ENCODE data around the gene WSCD2. TPM values are rescaled to one million over a fixed set of nuclear protein-coding genes. Genes with fewer than 3 reads are reported as not detected.

Gene WSCD2
- total RNA-seq, 1 donor from 2014 or later = not detected

DNA sequence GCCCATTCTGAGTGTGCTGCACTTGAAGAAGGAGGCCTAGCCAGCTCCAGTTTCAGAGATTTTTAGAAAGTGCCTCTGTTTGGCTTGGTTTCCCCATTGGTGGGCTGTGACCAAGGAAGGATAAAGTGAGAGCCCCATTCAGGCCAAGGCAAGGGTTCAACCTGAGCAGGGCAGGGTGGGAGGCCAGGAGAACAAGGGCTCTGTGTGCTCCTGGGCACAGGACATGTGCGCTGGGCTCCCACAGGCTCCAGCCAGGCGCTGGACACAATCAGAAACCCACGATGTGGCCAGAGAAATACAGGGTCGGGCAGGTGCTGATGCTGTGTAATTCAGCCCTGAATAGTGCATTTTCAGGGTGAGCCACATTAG is 23.1 kb downstream of the WSCD2 start:
- DNase-seq (ENCODE audit: low spot score) (no peak), ATAC-seq (no peak)

GRCh38 chr12:108156717-108157116 is 27.6 kb downstream of the WSCD2 start:
- no peak for ATAC-seq

DNA sequence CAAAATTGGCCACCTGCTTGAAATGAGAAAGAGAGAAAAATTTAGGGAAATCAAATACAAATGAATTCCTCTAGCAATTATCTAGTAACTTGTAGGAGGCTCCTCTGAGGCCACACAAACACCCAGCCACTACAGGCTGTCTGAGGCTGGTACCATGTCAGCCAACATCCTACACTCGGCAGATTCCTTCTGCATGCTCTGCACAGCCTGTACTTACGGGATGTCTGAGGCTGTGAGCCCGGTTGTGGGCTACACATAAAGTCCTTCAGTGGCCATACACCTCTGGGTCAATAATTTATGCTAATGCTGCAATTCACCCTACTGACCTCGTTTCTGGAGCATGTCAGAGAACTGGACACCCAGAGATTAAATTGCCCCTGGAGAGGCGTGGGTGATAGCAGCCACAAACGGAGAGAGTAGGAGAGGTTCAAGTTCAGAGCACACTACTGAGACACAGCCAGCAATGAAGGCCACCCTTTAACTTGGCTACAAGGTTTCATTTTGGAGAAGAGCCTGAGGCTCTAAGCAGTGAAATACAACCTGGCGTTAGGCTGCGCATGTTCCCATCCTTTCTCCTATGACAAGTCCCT is 28.9 kb downstream of the WSCD2 start:
- ATAC-seq (no peak), DNase-seq (ENCODE audit: low spot score) (no peak)

More at GRCh38 chr12:108156717-108157116, 27.6 kb downstream of the WSCD2 start:
- DNase-seq (ENCODE audit: low spot score) = no peak

GRCh38 chr12:108162207-108162606 is 33.1 kb downstream of the WSCD2 start:
- ATAC-seq = no peak
- no peak for DNase-seq (ENCODE audit: low spot score)

DNA sequence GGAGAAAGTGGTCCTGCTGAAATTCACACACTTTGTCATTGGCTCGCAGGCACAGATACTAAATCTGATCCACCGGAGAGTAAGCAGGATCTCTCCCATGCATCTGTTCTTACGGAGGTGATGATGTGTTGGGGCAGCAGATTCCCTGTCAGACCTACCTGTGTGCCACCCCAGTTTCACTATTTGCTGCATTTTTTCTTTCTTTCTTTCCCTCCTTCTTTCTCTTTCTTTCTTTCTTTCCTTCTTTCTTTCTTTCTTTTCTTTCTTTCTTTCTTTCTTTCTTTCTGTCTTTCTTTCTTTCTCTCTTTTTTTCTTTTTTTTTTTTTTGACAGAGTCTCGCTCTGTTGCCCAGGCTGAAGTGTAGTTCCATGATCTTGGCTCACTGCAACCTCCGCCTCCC is 37.4 kb downstream of the WSCD2 start:
- ATAC-seq (no peak), DNase-seq (ENCODE audit: low spot score) (no peak)

DNA sequence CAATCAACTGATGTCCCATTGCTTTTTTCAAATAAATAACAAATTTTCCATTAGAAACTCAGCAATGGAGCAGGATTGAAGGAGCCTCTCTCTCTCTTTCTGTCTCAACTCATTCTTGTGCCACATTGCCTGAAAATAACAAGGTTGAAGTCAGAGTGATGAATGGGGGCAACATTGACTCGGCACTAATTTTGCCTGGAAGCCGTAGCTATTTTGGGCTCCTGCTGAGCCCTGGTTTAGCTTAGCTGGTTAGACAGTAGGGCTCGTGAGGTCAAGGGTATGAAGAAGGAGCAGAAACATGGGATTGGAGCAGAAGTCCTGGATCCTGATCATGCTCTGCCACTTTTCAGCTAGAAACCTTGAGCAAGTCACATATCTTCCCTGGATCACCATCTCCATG is 38.9 kb downstream of the WSCD2 start:
- DNase-seq (ENCODE audit: low spot score) = no peak
- no peak for ATAC-seq

- ATAC-seq (no peak), DNase-seq (ENCODE audit: low spot score) (no peak)
Measured at GRCh38 chr12:108169708-108170107, 40.6 kb downstream of the WSCD2 start.

- DNase-seq (ENCODE audit: low spot score) = no peak
- no peak for ATAC-seq
Measured at GRCh38 chr12:108170164-108170563, 41.1 kb downstream of the WSCD2 start.

GRCh38 chr12:108172033-108172432 is 42.9 kb downstream of the WSCD2 start:
- DNase-seq (ENCODE audit: low spot score) (no peak), ATAC-seq (no peak)

GRCh38 chr12:108173160-108173559 is 44.1 kb downstream of the WSCD2 start:
- ATAC-seq = no peak
- DNase-seq (ENCODE audit: low spot score) = no peak

- DNase-seq (ENCODE audit: low spot score) = no peak
- ATAC-seq = no peak
Measured at GRCh38 chr12:108173892-108174291, 44.8 kb downstream of the WSCD2 start.

DNA sequence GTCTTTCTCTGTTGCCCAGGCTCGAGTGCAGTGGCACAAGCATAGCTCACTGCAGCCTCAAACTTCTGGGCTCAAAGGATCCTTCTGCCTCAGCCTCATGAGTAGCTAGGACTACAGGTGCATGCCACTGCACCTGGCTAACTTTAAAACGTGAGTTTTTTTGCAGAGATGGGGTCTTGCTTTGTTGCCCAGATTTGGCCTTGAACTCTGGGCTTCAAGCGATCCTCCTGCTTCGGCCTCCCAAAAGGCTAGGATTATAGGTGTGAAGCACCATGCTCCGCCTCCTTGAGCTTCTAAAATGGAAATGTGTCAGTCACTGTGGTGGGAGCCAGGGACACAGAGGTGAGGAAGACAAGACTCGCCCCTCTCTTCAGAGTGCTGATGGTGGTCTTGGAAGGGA is 45.6 kb downstream of the WSCD2 start:
- ATAC-seq = no peak
- no peak for DNase-seq (ENCODE audit: low spot score)

GRCh38 chr12:108175310-108175709 is 46.2 kb downstream of the WSCD2 start:
- no peak for ATAC-seq
- no peak for DNase-seq (ENCODE audit: low spot score)

DNA sequence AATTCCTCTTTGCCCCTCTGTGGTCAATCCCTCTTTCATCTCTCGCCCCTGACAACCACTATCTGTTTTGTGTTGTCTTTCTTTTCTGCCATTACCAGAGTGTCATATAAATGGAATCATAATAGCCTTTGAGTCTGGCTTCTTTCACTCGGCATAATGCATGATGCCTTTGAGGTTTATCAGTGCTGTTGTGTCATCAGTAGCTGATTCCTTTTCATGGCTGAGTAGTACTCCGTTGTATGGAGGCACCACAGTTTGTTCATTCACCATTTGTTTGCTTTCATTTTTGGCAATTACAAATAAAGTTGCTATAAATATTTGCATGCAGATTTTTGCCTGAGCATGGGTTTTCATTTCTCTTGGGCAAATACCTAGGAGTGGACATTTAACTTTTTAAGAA is 47.2 kb downstream of the WSCD2 start:
- no peak for ATAC-seq
- DNase-seq (ENCODE audit: low spot score) = no peak

GRCh38 chr12:108177131-108177530 is 48.0 kb downstream of the WSCD2 start:
- no peak for DNase-seq (ENCODE audit: low spot score)
- ATAC-seq = no peak

GRCh38 chr12:108179305-108179704 is 50.2 kb downstream of the WSCD2 start:
- ATAC-seq (no peak), DNase-seq (ENCODE audit: low spot score) (no peak)

DNA sequence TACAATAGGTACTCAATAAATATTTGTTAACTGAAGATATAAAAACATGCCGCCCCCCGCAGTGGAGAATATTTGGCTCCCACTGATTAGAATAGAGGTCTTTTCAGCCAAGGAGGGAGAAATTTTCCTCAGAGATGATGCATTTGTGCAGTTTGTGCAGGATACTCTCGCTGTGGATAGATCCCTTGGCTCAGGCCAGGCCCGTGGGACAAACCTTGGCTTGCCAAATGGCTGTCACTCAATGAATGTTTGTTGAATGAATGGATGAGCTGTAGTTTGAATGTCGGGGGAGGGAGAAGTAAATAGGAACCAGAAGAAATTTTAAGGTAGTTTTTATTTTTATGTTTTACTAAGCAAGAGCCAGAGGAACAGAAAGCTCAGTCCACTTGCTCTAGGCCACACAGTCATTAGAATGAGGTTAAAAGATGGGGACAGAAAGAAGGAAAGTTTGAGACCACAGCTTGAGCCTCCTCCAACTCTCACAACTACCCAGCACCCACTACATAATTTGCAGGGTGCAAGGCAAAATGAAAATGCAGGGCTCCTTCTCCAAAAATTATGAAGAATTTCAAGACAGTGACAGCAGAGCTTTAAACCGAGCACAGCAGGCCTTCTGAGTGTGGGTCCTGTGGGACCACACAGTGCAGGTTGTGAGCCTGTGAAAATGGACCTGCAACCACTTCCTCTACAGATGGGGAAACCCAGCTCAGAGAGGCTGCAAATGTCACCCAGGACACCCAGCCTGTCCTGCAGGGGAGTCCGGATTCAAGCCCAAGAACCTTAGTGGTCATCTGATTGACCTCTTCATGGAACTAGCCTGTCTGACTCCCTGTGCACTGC is 51.4 kb downstream of the WSCD2 start:
- ATAC-seq (no peak), DNase-seq (ENCODE audit: low spot score) (no peak)

GRCh38 chr12:108181095-108181454 is 52.0 kb downstream of the WSCD2 start:
- ATAC-seq (no peak), DNase-seq (ENCODE audit: low spot score) (no peak)

DNA sequence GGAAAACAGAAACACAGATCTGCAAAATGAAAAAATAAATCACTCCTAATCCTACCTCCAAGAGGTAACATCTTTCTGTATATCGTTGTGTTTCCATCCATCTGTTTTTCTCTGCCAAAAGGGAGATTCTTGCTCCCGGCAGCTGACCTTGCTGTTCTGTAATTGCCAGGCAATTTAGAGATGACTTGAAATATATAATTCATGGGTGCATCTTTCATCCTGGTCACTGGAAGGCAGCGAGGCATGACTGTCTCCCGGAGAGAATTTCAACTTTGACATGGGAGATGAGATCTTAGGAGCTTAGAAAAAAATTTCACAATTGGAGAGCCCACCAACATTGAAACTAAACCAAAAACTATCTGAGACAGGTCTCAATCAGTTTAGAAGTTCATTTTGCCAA is 53.0 kb downstream of the WSCD2 start:
- no peak for DNase-seq (ENCODE audit: low spot score)
- ATAC-seq = no peak

DNA sequence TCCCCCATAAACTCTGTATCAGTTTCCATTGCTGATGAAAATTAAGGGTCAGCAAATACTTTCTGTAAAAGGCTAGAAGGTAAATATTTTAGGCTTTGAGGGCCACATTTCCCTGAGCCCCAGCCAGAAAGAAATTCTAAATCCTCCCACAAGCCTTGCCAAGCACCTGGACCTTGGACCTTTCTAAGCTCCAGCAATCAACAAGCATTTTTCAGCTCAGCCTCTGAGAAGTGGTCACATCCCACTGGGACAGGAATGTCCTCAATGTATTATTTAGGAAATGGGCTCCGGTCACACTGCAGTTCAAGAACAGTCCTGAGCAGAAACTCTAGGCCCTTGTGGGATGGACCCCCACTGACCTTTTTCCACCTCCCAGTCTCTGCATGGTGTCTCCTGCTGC is 55.9 kb downstream of the WSCD2 start:
- ATAC-seq (peak; percentile 76), DNase-seq (ENCODE audit: low spot score) (no peak)

DNA sequence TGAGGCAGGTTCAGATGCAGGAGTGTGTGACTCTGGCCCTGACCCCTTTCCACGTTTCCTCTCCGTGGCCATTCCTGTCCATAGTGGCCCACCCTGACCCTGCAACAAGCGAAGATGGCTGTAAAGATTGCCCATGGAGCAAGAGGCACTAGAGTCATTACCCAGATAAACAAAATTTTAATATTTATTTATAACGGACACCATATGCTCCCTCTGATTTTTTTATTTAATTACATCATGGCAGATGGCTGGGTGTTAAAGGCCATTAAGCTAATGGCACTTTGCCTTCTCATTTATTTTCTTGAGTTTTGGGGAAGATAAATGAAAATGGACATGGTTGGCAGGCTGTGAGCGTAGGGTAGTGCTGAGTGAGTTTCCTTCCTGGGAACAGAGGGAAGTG is 58.7 kb downstream of the WSCD2 start:
- DNase-seq (ENCODE audit: low spot score) (no peak), ATAC-seq (no peak)

GRCh38 chr12:108190529-108190928 is 61.4 kb downstream of the WSCD2 start:
- DNase-seq (ENCODE audit: low spot score) (no peak), ATAC-seq (no peak)

GRCh38 chr12:108191086-108191485 is 62.0 kb downstream of the WSCD2 start:
- DNase-seq (ENCODE audit: low spot score) (no peak), ATAC-seq (no peak)

All from left lobe of liver (tissue), 2 donors.